Activated B cell treated with CpG ODN at 0.5 μM for 24 hours (primary cell): ENCODE results near the gene TAF1B. TPM values are rescaled to one million over a fixed set of nuclear protein-coding genes. Genes with fewer than 3 reads are reported as not detected.

Source experiments
- ATAC-seq: fragments of 200-7000 bp; cut with Tn5 transposase; one replicate; pipeline ENCODE4 v1.10.0; 2021; ENCODE audit warnings: low read depth, mild to moderate bottlenecking, moderate library complexity
- CTCF ChIA-PET: fragments of 350-600 bp; sonication (Branson Sonifier 250); formaldehyde crosslinking; loops from one replicate; lab custom pipeline; 2021; ENCODE audit warnings: antibody characterized with exemption; lab: Charles Lee
- POLR2A ChIA-PET: fragments of 350-600 bp; sonication (Branson Sonifier 250); formaldehyde crosslinking; loops from one replicate; lab custom pipeline; 2021; ENCODE audit warnings: antibody characterized with exemption; lab: Charles Lee
- DNase-seq: peaks from one replicate; pipeline ENCODE4 v3.0.0; 2022
- H3K27ac Mint-ChIP-seq: one replicate; pipeline ENCODE4 v1.8.0; 2020; ENCODE audit warnings: mixed read lengths
- H3K27me3 Mint-ChIP-seq: one replicate; pipeline ENCODE4 v1.8.0; 2021; ENCODE audit warnings: mixed read lengths
- H3K36me3 Mint-ChIP-seq: one replicate; pipeline ENCODE4 v1.8.0; 2021; ENCODE audit warnings: low read depth, mixed read lengths
- H3K4me1 Mint-ChIP-seq: one replicate; pipeline ENCODE4 v1.8.0; 2021; ENCODE audit warnings: mixed read lengths
- H3K4me3 Mint-ChIP-seq: one replicate; pipeline ENCODE4 v1.8.0; 2020; ENCODE audit warnings: mild to moderate bottlenecking, mixed read lengths
- H3K9me3 Mint-ChIP-seq: one replicate; pipeline ENCODE4 v1.8.0; 2020; ENCODE audit warnings: mixed read lengths
- intact Hi-C: fragments of 100-400 bp; cut with micrococcal nuclease; formaldehyde crosslinking; loops from one replicate; pipeline ENCODE4 v1.15.1; 2024
- total RNA-seq: library from RNA; stranded (reverse); gene quantifications from 2 replicates; pipeline ENCODE4 v1.2.3, GENCODE V29; 2022
- TF ChIP-seq, protein P1 (sequence below): fragments of 200-600 bp; IDR thresholded peaks from one replicate; pipeline ENCODE4 v1.8.0; 2022; ENCODE audit warnings: antibody characterized with exemption, mild to moderate bottlenecking

The TAF1B gene
- total RNA-seq, 1 donor from 2014 or later = 28.7 TPM

DNA sequence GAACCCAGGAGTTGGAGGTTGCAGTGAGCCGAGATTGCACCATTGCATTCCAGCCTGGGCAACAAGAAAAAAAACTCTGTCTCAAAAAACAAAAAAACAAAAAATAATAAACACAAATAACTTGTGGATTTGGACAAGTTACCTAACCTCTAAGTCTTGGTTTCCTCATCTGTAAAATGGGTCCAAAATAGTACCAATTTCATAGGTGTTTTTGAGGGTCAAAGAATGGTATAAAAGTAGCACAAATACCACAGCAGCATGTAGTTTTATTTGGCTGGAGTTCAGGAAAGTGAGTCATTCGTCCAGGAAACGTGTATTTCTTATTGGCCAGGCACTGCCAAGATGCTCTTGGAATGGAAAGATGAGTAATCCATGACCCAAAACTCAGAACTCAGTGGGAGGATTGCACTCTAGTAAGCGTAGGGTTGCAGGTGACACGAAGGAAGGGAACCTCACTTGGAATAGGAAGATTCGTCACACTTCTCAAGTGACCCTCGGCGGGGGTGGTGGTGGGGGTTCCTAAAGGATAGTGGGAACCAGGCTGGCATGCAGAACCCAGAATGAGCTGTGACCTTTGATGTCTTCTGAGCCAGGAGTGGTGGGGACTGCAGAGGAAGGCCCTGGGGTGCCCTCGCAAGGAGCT, 132.7 kb downstream of the TAF1B start:
- TF ChIP-seq, protein P1, sequence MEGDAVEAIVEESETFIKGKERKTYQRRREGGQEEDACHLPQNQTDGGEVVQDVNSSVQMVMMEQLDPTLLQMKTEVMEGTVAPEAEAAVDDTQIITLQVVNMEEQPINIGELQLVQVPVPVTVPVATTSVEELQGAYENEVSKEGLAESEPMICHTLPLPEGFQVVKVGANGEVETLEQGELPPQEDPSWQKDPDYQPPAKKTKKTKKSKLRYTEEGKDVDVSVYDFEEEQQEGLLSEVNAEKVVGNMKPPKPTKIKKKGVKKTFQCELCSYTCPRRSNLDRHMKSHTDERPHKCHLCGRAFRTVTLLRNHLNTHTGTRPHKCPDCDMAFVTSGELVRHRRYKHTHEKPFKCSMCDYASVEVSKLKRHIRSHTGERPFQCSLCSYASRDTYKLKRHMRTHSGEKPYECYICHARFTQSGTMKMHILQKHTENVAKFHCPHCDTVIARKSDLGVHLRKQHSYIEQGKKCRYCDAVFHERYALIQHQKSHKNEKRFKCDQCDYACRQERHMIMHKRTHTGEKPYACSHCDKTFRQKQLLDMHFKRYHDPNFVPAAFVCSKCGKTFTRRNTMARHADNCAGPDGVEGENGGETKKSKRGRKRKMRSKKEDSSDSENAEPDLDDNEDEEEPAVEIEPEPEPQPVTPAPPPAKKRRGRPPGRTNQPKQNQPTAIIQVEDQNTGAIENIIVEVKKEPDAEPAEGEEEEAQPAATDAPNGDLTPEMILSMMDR = no peak
- Mint-ChIP-seq H3K36me3 (no peaks in the 10 kb centered on the region), H3K4me3 (no peak overlapping the region), H3K4me1 (peaks cover 3% of the 10 kb centered on the region), H3K27me3 (peaks cover 13% of the 10 kb centered on the region), H3K27ac (no peak overlapping the region), H3K9me3 (peaks cover 6% of the 10 kb centered on the region)
- DNase-seq (no peak), ATAC-seq (no peak)
- POLR2A ChIA-PET = no interaction called here
- intact Hi-C loops = no loop called here
- CTCF ChIA-PET = interaction anchor here (1.3 kb wide), 1 partner anchor 8 kb away, joined by 3 read pairs; no protein-coding TSS in a partner anchor

DNA sequence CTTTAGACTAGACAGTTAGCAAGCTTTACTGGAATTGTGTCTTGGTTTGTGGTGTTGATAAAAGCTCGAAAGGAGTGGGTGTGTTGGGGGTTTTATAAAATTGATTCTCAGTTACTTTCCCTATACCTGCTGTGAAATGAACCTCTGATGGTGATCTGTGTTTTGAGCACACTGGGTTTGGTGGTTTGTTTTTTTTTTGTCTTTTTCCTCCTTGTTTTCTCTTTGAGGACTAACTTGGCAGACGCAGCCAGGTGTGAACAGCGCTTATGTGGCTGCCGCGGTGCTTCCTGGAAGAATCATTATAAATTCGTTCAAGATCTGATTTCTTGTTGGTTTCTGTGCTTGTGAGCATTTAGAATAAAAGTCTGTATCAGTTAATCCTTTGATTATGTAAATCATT, 136.7 kb downstream of the TAF1B start:
- no peaks in the 10 kb centered on the region for H3K36me3 Mint-ChIP-seq
- ATAC-seq (no peak), DNase-seq (no peak)
- peaks cover 23% of the 10 kb centered on the region for H3K27me3 Mint-ChIP-seq
- TF ChIP-seq, protein P1 = no peak
- H3K9me3 Mint-ChIP-seq = peaks cover 6% of the 10 kb centered on the region
- no peak overlapping the region for H3K4me3 Mint-ChIP-seq
- ChIA-PET CTCF (interaction anchor here (2.7 kb wide), 1 partner anchor 68 kb away, joined by 12 read pairs; no protein-coding TSS in a partner anchor), POLR2A (no interaction called here)
- no peak overlapping the region for H3K27ac Mint-ChIP-seq
- intact Hi-C loops = loop anchor here (10.0 kb wide), 2 partner anchors 145 to 685 kb away; partner anchors contain the start of gene RRM2
- H3K4me1 Mint-ChIP-seq = peaks cover 9% of the 10 kb centered on the region

DNA sequence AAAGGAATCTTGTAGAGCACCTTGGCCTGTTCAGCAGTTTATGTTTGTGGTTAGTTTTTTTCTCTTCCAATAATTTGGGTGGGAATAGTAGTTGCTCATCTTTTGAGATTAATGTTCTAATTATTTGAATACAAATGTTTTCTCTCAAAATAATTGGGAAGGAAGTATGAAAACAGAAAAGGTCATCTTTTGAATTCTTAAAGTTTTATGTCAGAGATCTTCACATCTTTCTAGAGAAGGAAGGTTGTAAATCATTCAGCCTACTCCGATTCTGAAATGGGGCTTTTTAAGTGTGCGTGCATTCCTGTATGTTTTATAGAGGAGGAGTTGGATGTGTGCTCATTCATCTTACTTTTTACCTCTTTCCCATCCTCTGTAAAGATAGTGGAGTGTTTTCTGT, 137.2 kb downstream of the TAF1B start:
- TF ChIP-seq, protein P1 = no peak
- H3K27me3 Mint-ChIP-seq = peaks cover 23% of the 10 kb centered on the region
- no peak overlapping the region for H3K4me3 Mint-ChIP-seq
- DNase-seq = no peak
- CTCF ChIA-PET = interaction anchor here (1.0 to 6.1 kb wide), 2 partner anchors 68 to 92 kb away, joined by 3 to 208 read pairs; partner anchors contain the start of gene KLF11
- H3K9me3 Mint-ChIP-seq = peaks cover 6% of the 10 kb centered on the region
- no peak overlapping the region for H3K27ac Mint-ChIP-seq
- ATAC-seq = no peak
- H3K4me1 Mint-ChIP-seq = peaks cover 9% of the 10 kb centered on the region
- intact Hi-C loops = loop anchor here (10.0 kb wide), 2 partner anchors 144 to 684 kb away; partner anchors contain the start of gene RRM2
- H3K36me3 Mint-ChIP-seq = no peaks in the 10 kb centered on the region
- POLR2A ChIA-PET = no interaction called here

DNA sequence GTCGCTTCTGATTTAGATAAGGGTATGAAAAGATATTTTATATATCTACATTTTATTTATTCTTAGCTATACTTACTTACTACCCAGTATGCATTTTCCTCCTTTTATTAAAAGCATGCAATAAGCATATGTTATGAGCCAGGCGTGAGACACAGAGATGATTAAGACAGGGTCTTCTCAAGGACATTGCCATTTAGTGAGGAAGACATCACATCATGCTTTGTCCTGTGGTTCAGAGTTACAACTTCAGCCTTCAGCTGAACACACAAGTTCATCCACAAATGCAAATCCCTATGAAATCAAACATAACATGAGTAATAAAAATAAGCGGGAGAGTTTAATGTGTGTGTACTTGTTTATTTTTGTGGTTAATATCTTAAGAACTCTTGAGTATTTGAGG, 138.4 kb downstream of the TAF1B start:
- DNase-seq (no peak), ATAC-seq (no peak)
- peaks cover 9% of the 10 kb centered on the region for H3K4me1 Mint-ChIP-seq
- peaks cover 6% of the 10 kb centered on the region for H3K9me3 Mint-ChIP-seq
- intact Hi-C loops = loop anchor here (10.0 kb wide), 2 partner anchors 143 to 683 kb away; partner anchors contain the start of gene RRM2
- ChIA-PET CTCF (interaction anchor here (1.0 to 6.1 kb wide), 2 partner anchors 67 to 91 kb away, joined by 3 to 208 read pairs; partner anchors contain the start of gene KLF11), POLR2A (no interaction called here)
- H3K27me3 Mint-ChIP-seq = peaks cover 23% of the 10 kb centered on the region
- H3K27ac Mint-ChIP-seq = no peak overlapping the region
- no peak overlapping the region for H3K4me3 Mint-ChIP-seq
- TF ChIP-seq, protein P1 = no peak
- H3K36me3 Mint-ChIP-seq = no peaks in the 10 kb centered on the region

DNA sequence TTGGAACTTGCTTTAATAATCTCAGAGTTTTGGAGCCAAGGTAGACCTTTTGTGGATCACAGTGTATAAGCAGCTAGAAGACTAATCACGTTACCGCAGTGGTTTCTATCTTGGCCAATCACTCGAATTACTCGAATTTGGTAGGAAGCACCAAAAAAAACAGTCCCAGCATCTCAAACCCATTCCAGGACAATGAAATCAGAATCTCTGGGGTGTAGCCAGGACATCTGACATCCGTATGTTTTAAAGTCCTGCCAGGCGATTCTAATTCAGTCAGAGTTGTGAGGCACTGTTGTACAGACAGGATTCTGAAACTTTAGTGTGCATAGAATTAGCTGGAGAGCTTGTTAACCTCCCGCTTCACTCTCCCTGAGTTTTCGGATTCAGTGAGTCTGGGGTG, 139.0 kb downstream of the TAF1B start:
- ChIA-PET CTCF (interaction anchor here (6.1 kb wide), 1 partner anchor 67 kb away, joined by 208 read pairs; the partner anchor contains the start of gene KLF11), POLR2A (no interaction called here)
- intact Hi-C loops = loop anchor here (10.0 kb wide), 2 partner anchors 143 to 683 kb away; partner anchors contain the start of gene RRM2
- TF ChIP-seq, protein P1 = no peak
- Mint-ChIP-seq H3K36me3 (no peaks in the 10 kb centered on the region), H3K27me3 (peaks cover 23% of the 10 kb centered on the region), H3K4me1 (peaks cover 9% of the 10 kb centered on the region), H3K4me3 (no peak overlapping the region), H3K9me3 (peaks cover 6% of the 10 kb centered on the region), H3K27ac (no peak overlapping the region)
- DNase-seq (no peak), ATAC-seq (no peak)
